ENCODE results near the gene CASZ1. TPM values are rescaled to one million over a fixed set of nuclear protein-coding genes. Genes with fewer than 3 reads are reported as not detected.

Gene CASZ1
- total and polyA plus RNA-seq, 9 of the 15 experiments (the other 6 are each of a cell fraction or from before 2014, with no cell fraction given) = 0.01 to 4.0 (median 0.76) TPM; not detected in 1

DNA sequence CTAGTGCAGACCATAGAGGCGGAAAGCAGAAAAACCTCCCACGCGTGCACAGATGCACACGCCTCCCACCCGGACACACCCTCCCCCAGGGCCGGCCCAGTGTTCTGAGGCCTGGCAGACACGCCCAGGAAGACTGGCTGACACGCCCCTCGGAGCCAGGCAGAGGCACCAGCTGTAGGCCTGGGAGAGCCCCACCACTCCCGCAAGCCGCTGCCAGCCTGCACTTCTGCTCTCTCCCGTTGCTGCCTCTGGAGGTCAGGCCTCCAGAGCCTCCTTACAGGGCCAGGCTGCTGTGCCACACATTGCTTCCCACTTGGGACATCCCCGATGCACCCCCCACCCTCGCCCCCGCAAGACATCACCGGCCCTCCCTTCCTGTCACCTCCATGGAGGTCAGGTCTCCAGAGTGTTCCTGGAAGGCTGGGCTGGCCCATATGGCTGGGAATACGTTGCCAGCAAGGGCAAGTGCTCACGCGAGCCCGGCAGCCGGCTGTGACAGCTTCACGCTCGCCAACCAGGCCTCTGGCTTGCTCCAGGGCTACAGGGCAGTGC lies 40.4 kb downstream of the CASZ1 start:
- Histone ChIP-seq H3K4me3 (no peak overlapping the region), H2AFZ (ENCODE audit: low read depth, low read length) (no peak overlapping the region), H4K20me1 (replicated peaks; ENCODE audit: control insufficient read depth, insufficient read depth, low read length) (peaks cover 13% of the 10 kb centered on the region), H3K36me3 (ENCODE audit: control insufficient read depth, insufficient read depth, low read length) (no peaks in the 10 kb centered on the region), H3K27me3 (ENCODE audit: control insufficient read depth in 2 of 2, insufficient read depth in 2 of 2, low read length in 2 of 2) (peaks cover 66 to 100% of the 10 kb centered on the region in 2 experiments), H3K9ac (ENCODE audit: insufficient read depth in 1 of 2, low read depth in 2 of 2, low read length in 2 of 2) (no peak overlapping the region), H3K9me3 (replicated peaks; ENCODE audit: control insufficient read depth, insufficient read depth, low read depth, low read length) (0 out of 2 replicates have a peak, but pooled peaks cover 5% of the 10 kb centered on the region), H3K27ac (ENCODE audit: extremely low read depth, low read depth, low read length) (no peak overlapping the region), H3K79me2 (ENCODE audit: control insufficient read depth, insufficient read depth, low read length) (no peaks in the 10 kb centered on the region), H3K4me2 (ENCODE audit: insufficient read depth, low read length) (no peak overlapping the region), H3K4me1 (replicated peaks in 1 of 2; ENCODE audit: control insufficient read depth in 2 of 2, insufficient read depth in 2 of 2, low read length in 2 of 2) (peaks cover 0 to 12% of the 10 kb centered on the region in 2 experiments; a peak in 1 of 5 replicates), H3K9me1 (ENCODE audit: control insufficient read depth, insufficient read depth, low read length) (no peaks in the 10 kb centered on the region)
- in situ Hi-C loops (cut with MboI) (no loop called here), intact Hi-C loops (cut with micrococcal nuclease) (no loop called here)
- no TSS peak for BruUV-seq (replicated peaks)
- peak; percentile 34 to 83 (median 66) for DNase-seq (ENCODE audit: extremely low read depth in 1 of 4, low spot score in 3 of 4)
- no peak for TF ChIP-seq ZNF77 (CRISPR knock-in tag; IDR thresholded peaks at IDR 0.05)
- TF ChIP-seq EGR1 (conservative IDR thresholded peaks at IDR 0.05) = peak; percentile 37; the same call in 1 of the 2 replicates
- TF ChIP-seq HNRNPK (IDR thresholded peaks at IDR 0.05; ENCODE audit: low read depth, low read length, poor library complexity, severe bottlenecking) = no peak
- TF ChIP-seq, protein P1, sequence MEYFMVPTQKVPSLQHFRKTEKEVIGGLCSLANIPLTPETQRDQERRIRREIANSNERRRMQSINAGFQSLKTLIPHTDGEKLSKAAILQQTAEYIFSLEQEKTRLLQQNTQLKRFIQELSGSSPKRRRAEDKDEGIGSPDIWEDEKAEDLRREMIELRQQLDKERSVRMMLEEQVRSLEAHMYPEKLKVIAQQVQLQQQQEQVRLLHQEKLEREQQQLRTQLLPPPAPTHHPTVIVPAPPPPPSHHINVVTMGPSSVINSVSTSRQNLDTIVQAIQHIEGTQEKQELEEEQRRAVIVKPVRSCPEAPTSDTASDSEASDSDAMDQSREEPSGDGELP (CRISPR knock-in tag; IDR thresholded peaks at IDR 0.05; ENCODE audit: borderline replicate concordance) = peak; percentile 45; the same call in 1 of the 2 replicates
- TF ChIP-seq SAFB (IDR thresholded peaks at IDR 0.05; ENCODE audit: borderline replicate concordance, low read depth, low read length) = peak; percentile 49; the same call in 1 of the 2 replicates
- TF ChIP-seq ZNF280A (IDR thresholded peaks at IDR 0.05; ENCODE audit: low read depth, partially characterized antibody) = no peak
- no peak for TF ChIP-seq RNF2 (IDR thresholded peaks at IDR 0.05)
- POLR2A ChIA-PET = interaction anchor here (0.8 to 1.6 kb wide), 2 partner anchors 20 to 204 kb away, joined by 3 to 4 read pairs; no protein-coding TSS in a partner anchor
- peak; percentile 82 for ATAC-seq
- CTCF ChIA-PET (ENCODE audit: low intra/inter-chr PET ratio) = no interaction called here
- no peak for FAIRE-seq
- 8% methylated on average over 21 of the region's 23 CpGs for WGBS (ENCODE audit: insufficient coverage, low coverage, missing lambda C conversion rate)
